ENCODE measurements around the gene GAS7. TPM values are rescaled to one million over a fixed set of nuclear protein-coding genes. Genes with fewer than 3 reads are reported as not detected.

GAS7 gene
- total and polyA plus RNA-seq, 2 of the 13 experiments (the other 11 are each of a cell fraction or from before 2014, with no cell fraction given), result 1.0 to 5.2 TPM

DNA sequence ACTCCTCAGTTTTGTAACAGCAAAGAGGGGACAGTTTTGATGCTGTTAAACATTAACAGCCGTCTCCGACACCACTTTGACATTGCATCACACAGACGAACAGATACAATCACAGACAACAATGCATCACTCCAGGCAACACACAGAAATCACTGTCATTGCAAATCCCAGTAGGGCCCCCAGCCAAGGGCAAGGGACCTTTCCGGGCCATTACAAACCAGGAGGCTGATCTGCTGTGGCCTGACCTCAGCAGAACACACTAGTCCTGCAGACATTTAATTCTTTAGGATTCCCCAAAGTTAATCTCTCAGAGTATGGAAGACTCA, 157.2 kb downstream of the GAS7 start (continued):
- TF ChIP-seq, protein P1, sequence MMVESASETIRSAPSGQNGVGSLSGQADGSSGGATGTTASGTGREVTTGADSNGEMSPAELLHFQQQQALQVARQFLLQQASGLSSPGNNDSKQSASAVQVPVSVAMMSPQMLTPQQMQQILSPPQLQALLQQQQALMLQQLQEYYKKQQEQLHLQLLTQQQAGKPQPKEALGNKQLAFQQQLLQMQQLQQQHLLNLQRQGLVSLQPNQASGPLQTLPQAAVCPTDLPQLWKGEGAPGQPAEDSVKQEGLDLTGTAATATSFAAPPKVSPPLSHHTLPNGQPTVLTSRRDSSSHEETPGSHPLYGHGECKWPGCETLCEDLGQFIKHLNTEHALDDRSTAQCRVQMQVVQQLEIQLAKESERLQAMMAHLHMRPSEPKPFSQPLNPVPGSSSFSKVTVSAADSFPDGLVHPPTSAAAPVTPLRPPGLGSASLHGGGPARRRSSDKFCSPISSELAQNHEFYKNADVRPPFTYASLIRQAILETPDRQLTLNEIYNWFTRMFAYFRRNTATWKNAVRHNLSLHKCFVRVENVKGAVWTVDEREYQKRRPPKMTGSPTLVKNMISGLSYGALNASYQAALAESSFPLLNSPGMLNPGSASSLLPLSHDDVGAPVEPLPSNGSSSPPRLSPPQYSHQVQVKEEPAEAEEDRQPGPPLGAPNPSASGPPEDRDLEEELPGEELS (CRISPR knock-in tag; IDR thresholded peaks at IDR 0.05), result peak; percentile 69; the same call in 1 of the 2 replicates
- TF ChIP-seq HNF4G (IDR thresholded peaks at IDR 0.05; ENCODE audit: borderline replicate concordance, low read depth, low read length) (no peak), HNF4G (CRISPR knock-in tag; IDR thresholded peaks at IDR 0.05; ENCODE audit: borderline replicate concordance, low read depth) (no peak), NFIC (IDR thresholded peaks at IDR 0.05; ENCODE audit: low read length) (no peak), ZFAT (CRISPR knock-in tag; conservative IDR thresholded peaks at IDR 0.05) (no peak), ZNF850 (CRISPR knock-in tag; conservative IDR thresholded peaks at IDR 0.05) (no peak), TSC22D2 (CRISPR knock-in tag; IDR thresholded peaks at IDR 0.05; ENCODE audit: borderline replicate concordance) (no peak), GATAD2A (CRISPR knock-in tag; IDR thresholded peaks at IDR 0.05) (peak; percentile 77), ZNF569 (CRISPR knock-in tag; IDR thresholded peaks at IDR 0.05; ENCODE audit: borderline replicate concordance) (no peak), SAP130 (CRISPR knock-in tag; IDR thresholded peaks at IDR 0.05; ENCODE audit: low read depth) (peak; percentile 47; the same call in 1 of the 2 replicates), SCMH1 (CRISPR knock-in tag; IDR thresholded peaks at IDR 0.05; ENCODE audit: borderline replicate concordance) (no peak), ZNF883 (CRISPR knock-in tag; IDR thresholded peaks at IDR 0.05; ENCODE audit: not compliant biosample characterization) (no peak), HNF4A (CRISPR knock-in tag; IDR thresholded peaks at IDR 0.05) (no peak), HMG20B (CRISPR knock-in tag; conservative IDR thresholded peaks at IDR 0.05) (peak; percentile 88), ZNF616 (CRISPR knock-in tag; IDR thresholded peaks at IDR 0.05; ENCODE audit: low read depth) (no peak), ZNF432 (CRISPR knock-in tag; IDR thresholded peaks at IDR 0.05; ENCODE audit: borderline replicate concordance) (no peak), KLF6 (CRISPR knock-in tag; IDR thresholded peaks at IDR 0.05) (no peak), SETDB1 (CRISPR knock-in tag; IDR thresholded peaks at IDR 0.05; ENCODE audit: borderline replicate concordance) (no peak), ZNF619 (CRISPR knock-in tag; IDR thresholded peaks at IDR 0.05) (no peak), TCF7L2 (IDR thresholded peaks at IDR 0.05; ENCODE audit: low read depth, low read length) (no peak), ZKSCAN5 (CRISPR knock-in tag; IDR thresholded peaks at IDR 0.05) (no peak), CREM (IDR thresholded peaks at IDR 0.05) (no peak), CREM (CRISPR knock-in tag; IDR thresholded peaks at IDR 0.05) (no peak), ZNF660 (CRISPR knock-in tag; IDR thresholded peaks at IDR 0.05; ENCODE audit: borderline replicate concordance, low read depth) (no peak), SOX13 (IDR thresholded peaks at IDR 0.05) (peak; percentile 58; the same call in 1 of the 2 replicates), SOX13 (CRISPR knock-in tag; conservative IDR thresholded peaks at IDR 0.05 in 1 of 2, IDR thresholded peaks at IDR 0.05 in 1 of 2) (peak in 1 of 2 experiments; percentile 95; a peak in 2 of 4 replicates)
- TF ChIP-seq, protein P2, sequence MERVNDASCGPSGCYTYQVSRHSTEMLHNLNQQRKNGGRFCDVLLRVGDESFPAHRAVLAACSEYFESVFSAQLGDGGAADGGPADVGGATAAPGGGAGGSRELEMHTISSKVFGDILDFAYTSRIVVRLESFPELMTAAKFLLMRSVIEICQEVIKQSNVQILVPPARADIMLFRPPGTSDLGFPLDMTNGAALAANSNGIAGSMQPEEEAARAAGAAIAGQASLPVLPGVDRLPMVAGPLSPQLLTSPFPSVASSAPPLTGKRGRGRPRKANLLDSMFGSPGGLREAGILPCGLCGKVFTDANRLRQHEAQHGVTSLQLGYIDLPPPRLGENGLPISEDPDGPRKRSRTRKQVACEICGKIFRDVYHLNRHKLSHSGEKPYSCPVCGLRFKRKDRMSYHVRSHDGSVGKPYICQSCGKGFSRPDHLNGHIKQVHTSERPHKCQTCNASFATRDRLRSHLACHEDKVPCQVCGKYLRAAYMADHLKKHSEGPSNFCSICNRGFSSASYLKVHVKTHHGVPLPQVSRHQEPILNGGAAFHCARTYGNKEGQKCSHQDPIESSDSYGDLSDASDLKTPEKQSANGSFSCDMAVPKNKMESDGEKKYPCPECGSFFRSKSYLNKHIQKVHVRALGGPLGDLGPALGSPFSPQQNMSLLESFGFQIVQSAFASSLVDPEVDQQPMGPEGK (CRISPR knock-in tag; IDR thresholded peaks at IDR 0.05), result peak; percentile 68
- TF ChIP-seq, protein P3, sequence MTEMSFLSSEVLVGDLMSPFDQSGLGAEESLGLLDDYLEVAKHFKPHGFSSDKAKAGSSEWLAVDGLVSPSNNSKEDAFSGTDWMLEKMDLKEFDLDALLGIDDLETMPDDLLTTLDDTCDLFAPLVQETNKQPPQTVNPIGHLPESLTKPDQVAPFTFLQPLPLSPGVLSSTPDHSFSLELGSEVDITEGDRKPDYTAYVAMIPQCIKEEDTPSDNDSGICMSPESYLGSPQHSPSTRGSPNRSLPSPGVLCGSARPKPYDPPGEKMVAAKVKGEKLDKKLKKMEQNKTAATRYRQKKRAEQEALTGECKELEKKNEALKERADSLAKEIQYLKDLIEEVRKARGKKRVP (CRISPR knock-in tag; IDR thresholded peaks at IDR 0.05), result peak in 1 of 2 experiments; percentile 92; a peak in 2 of 4 replicates
